ENCODE results near the gene OFD1.
"Not testable (repeated sequence)": the region's sequence is repeated elsewhere in the genome, so short reads cannot be mapped to it uniquely, and the experiment has no call there.

The OFD1 gene

DNA sequence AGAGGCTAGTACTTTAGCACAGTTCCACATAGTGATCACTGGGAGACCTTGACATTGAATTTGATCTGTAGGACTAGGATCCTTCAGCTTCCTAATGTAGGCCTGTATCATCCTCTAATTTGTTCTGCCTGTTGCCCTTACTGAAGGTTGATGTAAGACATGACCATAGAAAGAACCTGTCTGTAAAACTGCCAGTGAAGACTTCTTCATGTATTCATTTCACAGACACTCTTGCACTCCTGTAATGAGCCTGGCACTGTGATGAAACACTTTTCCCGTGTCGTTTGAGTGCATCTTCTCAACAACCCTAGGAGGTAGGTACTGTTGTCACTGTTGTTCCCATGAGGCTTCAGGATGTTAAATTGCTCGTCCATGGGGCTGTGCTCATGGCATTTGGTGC is 31.0 kb upstream of the OFD1 start:
- DNase-seq: no peak

DNA sequence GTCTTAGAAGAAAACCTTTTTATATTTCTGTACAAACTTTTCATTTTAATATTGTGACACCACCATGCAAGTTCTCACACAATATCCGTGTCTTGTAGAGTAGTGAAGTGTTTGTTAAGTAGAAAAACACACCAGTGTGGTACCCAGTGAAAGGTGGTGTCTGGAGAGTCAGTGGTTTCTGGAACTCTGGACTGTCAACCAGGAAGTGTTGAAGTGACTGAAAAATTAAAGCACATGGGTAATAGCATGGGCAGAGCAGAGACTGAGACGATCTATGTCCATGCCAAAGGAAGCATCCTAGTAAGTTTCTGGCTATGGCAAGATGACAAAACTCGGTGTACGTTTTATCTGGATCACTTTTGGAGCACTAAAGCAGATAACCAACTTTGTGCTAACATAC is 23.4 kb upstream of the OFD1 start:
- DNase-seq: no peak

DNA sequence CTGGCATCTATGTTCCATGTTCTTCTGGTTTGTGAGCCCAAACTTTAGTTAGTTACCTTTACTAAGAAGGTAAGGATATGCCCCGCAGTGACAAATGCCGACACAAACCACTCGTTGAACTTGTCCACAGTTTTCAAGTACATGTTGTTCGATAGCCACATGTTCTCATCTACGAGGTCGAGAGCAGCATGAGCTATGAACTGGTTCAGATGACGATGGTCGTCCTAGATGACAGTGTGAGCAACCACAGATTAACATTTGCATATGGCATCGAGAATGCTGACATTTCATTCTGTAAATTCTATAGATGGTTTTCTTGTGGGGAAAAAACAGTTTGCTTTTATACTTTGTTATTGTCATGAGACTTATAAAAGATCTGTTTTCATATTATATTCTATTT is 18.1 kb upstream of the OFD1 start:
- DNase-seq: no peak

DNA sequence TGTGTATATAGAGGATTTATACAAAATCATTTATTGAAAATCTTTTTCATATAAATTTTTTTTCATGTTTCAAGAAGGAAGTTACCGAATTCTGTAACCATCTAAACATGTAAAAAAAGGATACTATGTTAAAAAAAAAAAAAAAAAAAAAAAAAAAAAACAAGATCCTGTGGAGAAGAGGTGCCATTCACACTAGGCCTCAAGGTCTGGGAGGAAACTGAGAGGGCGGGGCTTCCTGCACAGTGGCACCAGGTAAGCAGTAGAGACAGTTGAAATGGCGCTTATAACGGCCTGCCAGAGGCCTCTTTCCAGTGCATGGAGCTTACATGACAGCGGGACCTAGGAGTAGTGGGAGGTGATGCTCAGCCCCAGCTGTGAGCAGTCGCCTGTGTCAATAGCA is 17.6 kb upstream of the OFD1 start:
- DNase-seq: no peak

GRCh38 chrX:13717700-13718472 is 16.7 kb upstream of the OFD1 start:
- DNase-seq: peak; percentile 71

GRCh38 chrX:13719192-13719856 is 15.2 kb upstream of the OFD1 start:
- no peak for DNase-seq

GRCh38 chrX:13721371-13721770 is 13.2 kb upstream of the OFD1 start:
- DNase-seq: no peak

DNA sequence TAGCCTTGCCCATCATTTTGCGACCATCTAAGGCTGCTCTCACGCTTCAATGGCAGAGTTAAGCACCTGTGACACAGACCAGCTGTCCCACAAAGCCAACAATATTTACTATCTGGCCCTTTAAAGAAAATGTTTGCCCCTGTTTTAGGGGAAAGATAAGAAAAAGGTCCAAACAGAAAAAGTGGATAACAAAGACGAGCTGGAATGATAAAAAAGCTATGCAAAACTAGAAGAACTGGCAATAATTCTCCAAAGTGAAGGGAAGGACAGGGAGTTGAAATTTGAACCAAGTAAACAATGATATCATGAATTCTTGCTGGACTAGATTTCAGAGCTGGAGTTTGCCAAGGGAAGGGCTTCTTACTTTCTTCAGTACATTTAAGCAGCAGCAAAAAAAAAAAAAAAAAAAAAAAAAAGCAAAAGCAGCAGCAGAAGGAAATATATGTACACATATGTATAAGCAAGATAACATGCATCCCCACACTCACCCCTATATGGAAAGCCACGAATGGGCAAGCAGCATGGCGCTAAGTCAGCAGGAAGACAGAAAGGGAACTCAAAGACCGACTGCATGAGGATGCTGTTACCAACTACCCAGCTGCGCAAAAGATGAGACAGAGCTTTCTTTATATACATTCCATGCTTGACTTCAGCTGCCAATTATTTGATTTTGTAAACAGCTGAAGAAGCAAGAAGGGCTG is 12.6 kb upstream of the OFD1 start:
- DNase-seq: peak; percentile 39

DNA sequence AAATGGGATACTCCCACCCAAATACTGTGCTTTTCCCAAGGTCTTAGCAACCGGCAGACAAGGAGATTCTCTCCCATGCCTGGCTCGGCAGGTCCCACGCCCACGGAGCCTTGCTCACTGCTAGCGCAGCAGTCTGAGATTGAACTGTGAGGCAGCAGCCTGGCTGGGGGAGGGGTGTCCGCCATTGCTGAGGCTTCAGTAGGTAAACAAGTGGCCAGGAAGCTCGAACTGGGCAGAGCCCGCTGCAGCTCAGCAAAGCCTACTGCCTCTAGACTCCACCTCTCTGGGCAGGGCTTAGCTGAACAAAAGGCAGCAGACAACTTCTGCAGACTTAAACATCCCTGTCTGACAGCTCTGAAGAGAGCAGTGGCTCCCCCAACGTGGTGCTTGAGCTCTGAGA is 9.7 kb upstream of the OFD1 start:
- not testable (repeated sequence) for DNase-seq

DNA sequence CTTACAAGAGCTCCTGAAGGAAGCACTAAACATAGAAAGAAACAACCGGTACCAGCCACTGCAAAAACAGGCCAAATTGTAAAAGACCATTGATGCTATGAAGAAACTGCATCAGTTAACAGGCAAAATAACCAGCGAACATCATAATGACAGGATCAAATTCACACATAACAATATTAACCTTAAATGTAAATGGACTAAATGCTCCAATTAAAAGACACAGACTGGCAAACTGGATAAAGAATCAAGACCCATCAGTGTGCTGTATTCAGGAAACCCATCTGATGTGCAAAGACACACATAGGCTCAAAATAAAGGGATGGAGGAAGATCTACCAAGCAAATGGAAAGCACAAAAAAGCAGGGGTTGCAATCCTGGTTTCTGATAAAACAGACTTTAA is 8.0 kb upstream of the OFD1 start:
- not testable (repeated sequence) for DNase-seq

GRCh38 chrX:13730523-13730922 is 4.0 kb upstream of the OFD1 start:
- DNase-seq: not testable (repeated sequence)

DNA sequence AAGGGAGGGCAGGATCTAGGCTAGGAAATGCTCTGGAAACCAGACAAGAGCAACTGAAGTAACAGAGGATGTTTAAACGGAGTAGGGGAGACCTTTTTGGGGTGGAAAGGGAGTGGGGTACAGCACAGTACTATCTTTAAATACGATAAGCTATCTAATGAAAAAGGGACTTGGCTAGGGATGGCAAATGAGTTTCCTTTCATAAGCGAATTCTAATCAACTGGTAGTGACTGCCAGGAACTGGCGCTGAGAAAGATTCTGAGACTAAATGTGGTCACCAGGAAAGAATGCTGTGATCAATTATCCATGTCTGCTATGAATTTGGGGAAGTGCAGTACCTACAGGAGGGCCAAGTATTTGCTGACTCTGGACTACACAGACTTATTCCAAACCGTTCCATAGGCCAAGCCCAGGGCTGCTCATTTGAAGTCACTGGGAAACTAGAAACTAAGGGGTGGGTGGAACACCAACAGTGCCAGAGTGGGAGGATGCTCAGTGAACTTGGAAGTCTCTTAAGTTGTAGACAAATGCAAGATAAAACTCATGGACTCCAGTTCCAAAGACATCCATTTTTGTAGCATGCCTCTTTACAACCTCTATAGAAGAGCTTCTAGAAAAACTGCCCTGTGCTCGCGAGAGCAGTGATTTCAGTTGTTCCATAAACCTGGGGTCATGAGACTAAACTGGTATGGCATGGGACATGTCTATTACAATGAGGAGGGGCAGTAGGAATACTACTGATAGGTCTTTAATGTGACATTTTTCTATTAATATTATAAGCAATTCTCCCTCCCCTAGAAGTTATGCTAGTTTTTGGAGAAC is 2.1 kb upstream of the OFD1 start:
- DNase-seq: peak; percentile 56

- DNase-seq: no peak
These were observed 1.0 kb upstream of the OFD1 start for GRCh38 chrX:13733506-13733905.

GRCh38 chrX:13741695-13742094 is 7.1 kb downstream of the OFD1 start:
- DNase-seq: no peak

- no peak for DNase-seq
These were observed 8.0 kb downstream of the OFD1 start for GRCh38 chrX:13742397-13743176.

DNA sequence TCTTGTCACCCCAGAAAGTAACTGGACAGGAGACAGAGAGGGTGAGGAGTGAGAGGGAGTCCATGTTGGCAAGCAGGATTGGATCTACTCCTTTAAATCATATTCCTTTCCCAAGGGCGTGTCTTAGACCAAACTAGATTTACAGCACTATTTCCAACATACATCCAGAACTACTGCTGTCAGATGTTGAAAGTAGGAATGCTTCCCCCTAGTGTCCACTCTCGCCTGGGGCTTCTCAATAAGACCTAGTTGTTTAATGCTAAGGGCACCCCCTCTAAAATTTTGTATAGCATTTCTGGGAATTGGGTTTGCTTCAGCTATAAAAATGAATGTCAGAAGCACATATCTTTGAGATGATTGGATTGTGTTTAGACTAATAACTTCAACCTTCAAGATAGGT is 13.3 kb downstream of the OFD1 start:
- no peak for DNase-seq

DNA sequence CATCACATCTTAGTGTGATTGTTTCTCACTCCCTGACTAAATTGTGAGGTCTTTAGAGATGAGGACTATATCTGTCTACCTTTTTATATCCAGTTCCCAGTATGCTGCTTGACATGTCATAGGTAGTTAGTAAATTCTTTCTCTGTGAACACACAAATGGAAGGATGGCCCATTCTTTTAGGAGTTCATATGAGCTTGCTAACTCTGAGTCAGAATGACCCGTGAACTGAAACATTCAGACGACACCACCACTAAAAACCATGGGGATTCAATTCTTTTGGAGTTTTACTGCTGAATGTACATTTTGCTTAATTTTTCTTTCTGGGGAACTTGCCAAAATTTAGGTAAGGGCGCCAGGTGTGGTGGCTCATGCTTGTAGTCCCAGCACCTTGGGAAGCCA is 13.9 kb downstream of the OFD1 start:
- DNase-seq: no peak

DNA sequence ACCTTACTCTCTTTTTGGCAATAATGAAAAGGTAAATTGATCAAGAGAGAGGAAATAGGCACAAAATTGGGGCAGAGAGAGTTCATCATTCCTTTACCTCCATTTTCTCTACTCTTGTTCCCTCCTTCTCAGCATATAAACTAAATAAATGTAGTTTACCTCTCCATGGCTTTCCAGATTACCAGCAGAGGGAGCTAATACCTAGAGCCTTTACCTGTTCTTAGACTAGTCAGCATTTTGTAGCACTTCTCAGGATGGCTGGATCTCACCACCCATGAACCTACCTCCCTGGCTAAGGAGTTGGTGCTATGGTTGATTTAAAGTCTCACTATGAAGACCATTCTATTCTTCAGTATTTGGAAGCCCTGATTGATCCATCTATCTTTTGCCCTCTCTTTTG is 15.7 kb downstream of the OFD1 start:
- no peak for DNase-seq

DNA sequence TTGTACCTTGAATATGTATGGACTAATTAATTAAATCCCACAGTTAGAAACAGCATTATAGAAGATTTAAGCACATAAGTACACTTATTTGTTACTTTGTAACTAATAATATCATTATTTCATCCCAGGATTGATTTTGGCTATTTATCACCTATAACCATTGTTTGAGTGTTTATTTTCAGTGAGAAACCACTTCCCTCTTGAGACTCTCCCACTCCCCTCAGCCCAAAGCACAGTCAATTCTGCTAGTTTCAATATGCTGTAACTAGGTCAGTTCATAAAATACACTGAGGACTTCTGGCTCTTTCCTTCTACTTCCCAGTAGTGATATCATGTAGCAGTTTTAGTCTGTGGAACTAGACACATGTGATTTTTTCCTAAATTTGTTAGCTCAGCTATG is 16.3 kb downstream of the OFD1 start:
- no peak for DNase-seq

GRCh38 chrX:13752141-13752540 is 17.6 kb downstream of the OFD1 start:
- no peak for DNase-seq

DNA sequence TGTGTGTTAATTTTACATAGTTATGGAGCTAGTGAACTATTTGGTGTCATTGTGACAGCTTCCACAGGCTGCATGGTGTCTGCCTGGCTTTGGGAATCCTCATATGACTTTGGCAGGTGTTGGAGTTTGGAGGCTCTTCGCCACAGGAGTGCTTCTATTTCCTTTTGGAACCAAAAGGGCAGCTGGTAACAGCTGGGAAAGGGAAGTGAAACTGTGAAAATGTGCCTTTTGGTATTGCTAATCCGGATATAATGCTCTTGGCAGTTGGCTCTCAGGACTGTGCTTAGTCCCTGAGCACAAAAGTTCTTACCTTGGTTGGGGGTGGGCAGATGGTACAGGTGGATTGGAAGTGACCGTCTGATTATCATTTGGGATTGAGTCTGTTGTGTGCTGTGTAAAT is 18.1 kb downstream of the OFD1 start:
- no peak for DNase-seq

DNA sequence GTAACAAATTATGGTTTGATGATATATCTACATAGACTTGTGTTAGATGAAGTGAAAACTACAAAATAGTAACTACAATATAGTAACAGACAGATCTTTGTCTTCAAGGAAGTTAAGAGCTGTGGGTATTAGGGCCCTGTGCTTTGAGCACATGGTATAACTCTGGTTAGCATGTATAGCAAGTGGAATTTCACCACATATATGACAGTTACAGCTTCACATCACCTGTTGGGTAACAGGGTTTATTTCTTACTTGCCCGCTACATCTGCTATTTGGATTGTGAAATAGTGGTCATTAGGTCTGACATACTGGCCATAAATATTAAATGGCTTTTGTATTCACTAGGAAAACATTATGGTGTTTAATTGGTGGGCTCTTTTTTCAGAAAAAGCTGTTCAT is 20.2 kb downstream of the OFD1 start:
- DNase-seq: no peak

Data from femur (tissue), 1 donor.